Activated T-helper 1 cell treated with anti-CD3 and anti-CD28 coated beads, Interleukin-2, amount 50 U/mL, for 16 hours (primary cell): Measurements from ENCODE around the gene PKD1L1.
"Not testable (repeated sequence)": the region's sequence is repeated elsewhere in the genome, so short reads cannot be mapped to it uniquely, and the experiment has no call there.

Source experiments
- DNase-seq, 2 donors: peaks; one replicate each; pipeline ENCODE4 v3.0.0-alpha.2; 2020; ENCODE audit warnings: low read depth in 1 of 2, low spot score in 1 of 2

The PKD1L1 gene

DNA sequence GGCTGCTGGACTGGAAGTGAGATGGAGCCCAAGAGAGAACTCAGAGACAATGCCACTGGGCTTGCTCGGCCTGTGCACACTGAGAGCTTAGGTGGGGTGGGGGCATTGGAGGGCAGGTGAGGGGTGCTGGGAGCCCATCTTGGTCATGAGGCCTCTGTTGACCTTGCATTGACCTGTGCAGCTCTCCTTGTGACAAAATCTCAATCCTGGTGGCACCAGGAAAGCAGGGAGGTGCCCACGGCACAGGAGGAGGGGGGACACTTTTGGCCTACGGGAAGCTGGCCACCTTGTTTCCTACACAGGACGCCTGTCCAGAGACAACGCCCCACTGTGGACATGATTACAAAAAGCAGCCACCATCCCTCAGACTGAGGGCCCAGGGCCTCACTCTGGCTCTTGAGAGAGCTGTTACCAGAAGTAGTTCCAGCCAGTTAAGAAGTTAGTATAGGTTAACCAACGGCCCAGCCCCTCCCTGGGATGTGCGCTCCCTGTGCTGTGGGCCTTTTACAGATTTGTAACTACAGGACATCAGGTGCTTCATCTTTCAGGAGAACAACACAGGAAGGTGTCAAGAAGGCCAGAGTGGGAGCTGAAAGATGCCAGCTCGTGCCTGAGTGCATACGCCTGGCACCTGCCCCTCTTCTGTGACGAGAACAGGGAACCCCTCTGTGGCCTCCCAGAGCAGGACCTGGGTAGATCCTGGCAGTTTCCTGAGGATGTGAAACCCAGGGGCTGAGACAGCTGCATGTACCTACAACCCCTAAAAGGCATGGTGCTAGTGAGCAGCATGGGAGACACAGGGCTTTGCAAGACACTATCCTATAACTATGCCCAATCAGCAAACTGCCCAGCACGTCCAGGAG is 10.3 kb downstream of the PKD1L1 start:
- no peak for DNase-seq

DNA sequence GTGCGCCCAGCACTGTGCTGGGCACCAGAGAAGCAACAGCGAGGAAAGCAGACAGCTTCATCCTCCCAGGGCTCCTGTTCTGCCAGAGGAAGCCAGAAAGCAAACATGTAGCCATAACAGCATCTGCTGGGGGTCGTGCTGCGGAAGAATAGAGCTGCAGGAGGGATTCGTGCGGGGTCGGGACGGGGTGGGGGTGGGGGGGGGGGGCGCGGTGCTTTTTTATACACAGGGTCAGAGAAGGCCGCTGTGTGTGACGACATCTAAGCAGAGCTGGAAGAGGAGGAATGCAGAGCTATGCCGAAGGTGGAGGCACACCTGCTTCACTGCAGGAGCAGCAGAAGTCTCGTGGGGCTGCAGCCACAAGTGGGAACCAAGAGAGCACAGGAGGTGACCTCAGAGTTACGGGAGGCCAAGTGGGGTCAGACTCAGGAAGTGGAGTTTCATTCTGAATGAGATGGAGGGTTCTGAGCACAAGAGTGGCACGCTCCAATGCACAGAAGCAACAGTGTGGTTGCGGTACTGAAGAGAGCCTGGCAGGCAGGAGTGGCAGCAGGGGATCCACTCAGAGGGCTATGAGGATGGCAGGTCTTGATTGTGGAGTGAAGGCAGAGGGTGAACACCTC is 11.1 kb downstream of the PKD1L1 start:
- no peak for DNase-seq

DNA sequence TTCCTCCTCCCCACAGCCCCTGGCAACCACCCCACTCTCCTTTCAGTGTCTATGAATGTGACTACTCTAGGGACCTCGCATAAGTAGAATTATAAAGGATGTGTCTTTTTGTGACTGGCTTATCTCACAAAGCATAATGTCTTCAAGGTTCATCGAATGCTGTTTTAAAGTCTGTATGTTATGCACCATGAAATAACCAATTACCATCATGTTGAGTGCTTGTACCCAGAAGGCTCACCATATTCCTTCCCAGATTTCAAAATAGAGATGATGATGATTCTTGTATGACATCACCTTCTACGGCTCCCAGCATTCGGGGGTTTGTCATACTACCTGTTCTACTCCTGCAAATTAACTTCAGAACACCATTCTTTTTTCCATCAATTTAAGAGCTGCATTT is 11.9 kb downstream of the PKD1L1 start:
- no peak for DNase-seq

DNA sequence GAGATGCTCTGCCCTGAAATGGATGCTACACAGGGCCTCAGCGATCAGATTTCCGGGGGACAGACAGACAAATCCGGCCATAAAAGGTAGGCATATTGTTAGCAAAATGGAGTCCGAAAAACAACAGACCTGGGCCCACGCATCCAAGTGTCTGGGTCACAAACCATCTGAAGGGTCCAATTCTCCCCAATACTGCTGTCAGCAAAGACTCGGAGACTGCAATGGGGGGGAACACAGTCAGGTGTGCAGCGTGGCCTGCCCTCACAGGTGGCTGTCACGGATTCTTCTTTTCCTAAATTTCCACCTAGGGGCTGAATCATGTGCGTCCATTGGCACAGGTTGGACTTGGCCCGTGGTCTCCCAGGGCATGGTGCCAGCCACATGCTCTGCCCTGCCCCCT is 12.9 kb downstream of the PKD1L1 start:
- DNase-seq, result no peak

DNA sequence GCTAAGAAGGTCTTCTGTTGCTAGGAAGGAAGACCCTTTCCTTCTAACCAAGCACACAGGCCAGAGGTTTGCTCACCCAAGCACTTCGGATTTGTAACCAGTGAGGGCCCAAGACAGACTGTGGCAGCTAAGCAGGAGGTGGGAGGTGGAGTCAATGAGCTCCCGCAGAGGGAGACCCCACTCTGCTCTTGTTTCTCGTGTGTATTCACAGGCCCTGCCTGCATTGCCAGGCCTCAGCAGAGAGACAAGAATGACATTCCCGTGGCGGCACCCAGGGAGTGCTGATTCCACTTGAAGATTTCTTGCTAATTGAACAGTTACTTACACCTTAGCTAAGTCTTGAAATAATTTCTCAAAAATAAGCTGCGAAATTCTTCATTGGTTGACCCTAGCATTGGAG is 13.4 kb downstream of the PKD1L1 start:
- no peak for DNase-seq

DNA sequence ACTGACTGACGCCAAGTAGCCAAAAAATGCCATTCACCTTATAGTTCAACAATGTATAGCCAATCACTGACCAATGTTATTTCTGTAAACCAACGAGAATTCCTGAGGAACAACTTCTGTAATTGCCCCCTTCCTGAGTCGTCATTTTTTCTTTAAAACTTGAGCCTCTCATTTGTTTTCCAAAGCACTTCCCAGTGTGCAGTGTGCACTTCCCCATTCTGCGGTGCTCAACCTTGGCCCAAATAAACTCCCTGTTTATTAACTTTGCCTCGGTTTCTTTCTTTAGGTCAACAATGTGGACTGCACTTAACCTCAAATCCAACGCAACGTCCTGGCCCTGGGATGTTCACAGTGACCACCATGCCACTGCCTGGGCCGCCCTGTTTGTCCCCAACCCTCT is 15.1 kb downstream of the PKD1L1 start:
- DNase-seq, result no peak

DNA sequence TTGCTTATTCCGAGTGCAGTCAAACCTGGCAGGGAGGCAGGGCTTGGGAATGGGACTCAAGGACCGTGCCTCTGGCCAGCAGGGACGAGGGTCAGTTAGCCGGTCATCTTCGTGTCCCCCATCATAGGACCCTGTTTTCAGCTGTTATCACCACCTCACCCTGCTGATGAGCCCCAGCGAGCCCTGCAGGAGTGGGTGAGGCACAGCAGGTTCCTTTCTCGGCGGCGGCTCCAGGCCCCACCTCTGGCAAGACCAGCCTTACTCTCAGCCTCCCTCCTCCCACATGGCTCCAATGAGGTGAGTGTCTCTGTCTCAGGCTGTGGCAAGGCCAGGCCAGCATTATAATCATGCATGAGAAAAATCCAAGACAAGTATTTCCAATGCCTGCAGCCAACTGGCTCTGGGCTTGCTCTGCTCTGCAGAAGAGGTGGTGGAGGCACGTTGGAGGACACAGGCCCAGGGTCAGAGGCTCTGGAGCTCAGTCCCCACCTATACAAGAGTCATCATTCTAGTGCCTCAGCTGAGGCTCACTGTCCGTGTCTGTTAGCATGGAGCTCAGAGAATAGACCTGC is 15.7 kb downstream of the PKD1L1 start:
- no peak for DNase-seq

DNA sequence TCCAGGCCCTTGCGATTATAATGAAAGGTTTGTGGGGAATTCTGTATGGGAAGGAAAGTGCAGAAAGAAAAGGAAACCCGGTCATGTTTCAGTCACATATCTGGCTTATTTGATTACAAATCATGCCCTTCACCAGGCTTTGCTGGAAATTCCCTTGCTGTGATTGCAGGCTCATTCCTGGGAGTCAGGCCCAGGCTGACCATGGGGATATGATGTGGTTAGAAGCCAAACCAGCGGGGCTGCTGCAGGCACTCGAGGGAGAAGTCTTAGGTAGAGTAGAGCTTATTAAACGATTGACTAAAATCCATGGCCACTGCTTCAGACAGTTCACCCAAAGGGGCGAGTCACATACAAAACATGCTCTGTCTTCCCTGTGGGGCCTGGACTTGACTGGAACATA is 16.2 kb downstream of the PKD1L1 start:
- DNase-seq, result no peak

DNA sequence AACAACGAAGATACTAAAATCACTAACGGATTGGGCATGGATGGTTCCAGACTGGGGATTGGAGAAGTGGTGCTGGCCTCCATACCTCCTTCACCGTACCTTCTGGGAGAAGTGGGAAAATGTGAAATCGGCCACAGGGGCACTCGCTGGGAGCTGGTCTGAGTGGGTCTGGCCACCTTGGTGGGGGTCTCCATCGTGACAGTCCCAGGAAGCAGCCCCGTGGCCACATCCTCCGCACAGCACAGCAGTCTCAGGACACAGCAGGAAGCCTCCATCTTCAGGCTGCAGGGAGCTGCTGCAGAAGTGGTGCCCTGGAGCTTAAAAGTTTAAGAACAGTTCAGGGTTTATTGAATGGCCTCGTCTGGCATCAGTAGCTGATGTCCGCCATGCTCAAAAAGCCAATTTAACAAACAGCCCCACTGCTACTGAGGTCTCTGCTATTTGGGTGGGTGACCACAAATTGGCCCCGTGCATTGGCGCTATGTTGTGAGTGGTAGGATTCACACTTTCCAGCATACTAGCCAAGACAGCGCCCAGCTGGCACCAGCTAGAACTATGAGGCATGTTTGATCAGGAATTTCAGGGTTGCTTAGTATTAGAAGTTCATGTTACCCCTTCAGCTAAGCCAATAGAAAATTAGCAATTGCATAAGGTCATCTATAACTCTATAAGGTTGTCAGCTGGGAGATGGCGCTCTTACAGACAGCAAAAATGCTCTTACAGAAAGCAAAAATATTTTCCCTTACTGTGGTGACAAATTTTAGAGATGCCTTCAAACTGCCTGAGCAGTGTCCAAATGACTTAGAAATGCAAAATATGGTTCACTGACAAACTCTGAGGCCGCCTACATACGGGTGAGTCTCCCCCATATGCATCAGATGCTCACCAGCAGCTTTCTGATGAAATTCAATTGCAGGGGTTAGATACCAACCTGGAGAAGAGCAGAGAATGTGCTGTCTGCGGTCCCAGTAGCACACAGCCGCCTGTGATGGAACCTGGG is 17.0 kb downstream of the PKD1L1 start:
- DNase-seq, result no peak

DNA sequence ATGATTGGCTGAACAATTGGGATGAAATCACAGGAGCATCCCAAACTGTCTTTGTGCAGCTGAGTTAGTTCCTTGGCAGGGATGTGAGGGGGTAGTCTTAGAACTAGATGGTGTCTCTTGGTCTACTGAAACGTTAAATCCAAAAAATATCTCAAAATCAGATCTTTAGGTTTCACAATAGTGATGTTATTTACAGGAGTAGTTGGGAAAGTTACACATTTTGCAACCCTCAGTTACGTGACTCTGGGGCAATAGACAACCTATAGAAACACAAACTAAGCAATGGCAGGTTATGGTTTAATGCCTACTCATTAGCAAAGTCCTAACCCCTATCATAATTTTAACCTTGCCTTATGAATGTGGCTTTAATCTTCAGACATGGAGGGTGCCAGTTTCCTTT is 24.0 kb downstream of the PKD1L1 start:
- no peak for DNase-seq

DNA sequence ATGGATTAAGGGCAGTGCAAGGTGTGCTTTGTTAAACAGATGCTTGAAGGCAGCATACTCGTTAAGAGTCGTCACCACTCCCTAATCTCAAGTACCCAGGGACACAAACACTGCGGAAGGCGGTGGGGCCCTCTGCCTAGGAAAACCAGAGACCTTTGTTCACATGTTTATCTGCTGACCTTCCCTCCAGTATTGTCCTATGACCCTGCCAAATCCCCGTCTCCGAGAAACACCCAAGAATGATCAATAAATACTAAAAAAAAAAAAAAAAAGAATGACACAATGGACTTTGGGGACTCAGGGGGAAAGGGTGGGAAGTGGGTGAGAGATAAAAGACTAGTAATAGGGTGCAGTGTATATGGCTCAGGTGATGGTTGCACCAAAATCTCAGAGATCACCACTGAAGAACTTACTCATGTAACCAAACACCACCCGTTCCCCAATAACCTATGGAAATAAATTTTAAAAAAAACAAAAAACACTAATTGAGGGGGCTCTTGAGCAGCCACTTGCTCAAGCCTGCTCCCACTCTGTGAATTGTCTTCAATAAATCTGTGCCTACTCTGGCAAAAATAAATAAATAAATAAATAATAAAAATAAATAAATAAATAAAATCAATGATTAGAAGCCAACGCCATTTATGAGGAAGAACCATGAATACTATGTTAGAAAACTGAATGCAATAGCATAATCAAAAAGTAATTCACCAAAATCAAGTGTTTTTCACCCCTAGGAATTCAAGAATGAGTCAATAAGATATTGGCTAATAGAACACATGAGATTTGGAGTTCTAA is 25.0 kb downstream of the PKD1L1 start:
- DNase-seq, result not testable (repeated sequence)

DNA sequence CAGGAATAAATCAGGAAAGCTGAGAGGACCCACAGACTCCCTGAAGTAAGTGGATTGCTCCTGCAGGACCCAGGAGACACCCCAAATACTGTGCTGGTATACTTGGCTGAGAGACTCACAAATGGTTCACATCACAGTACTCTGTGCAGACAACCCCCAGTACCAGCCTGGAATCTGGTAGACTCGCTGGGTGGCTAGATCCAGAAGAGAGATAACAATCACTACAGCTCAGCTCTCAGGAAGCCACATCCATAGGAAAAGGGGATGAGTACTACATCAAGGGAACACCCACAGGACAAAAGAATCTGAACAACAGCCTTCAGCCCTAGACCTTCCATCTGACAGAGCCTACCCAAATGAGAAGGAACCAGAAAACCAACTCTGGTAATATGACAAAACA is 31.8 kb downstream of the PKD1L1 start:
- not testable (repeated sequence) for DNase-seq

DNA sequence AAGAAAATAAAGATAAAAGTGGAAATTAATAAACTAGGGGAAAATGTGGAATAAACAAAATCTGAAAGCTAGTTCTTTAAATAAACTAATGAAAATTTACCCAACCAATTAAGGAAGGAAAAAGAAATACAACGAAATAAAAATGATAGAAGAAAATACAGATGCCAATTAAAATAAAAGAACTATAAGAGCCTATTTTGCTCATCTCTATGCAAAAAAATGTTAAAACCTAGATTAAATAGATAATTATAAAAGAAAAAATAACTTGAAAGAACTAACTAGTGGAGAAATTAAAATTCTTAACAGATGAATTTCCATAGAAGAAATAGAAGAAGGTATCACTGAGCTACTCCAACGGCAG is 32.7 kb downstream of the PKD1L1 start:
- no peak for DNase-seq

DNA sequence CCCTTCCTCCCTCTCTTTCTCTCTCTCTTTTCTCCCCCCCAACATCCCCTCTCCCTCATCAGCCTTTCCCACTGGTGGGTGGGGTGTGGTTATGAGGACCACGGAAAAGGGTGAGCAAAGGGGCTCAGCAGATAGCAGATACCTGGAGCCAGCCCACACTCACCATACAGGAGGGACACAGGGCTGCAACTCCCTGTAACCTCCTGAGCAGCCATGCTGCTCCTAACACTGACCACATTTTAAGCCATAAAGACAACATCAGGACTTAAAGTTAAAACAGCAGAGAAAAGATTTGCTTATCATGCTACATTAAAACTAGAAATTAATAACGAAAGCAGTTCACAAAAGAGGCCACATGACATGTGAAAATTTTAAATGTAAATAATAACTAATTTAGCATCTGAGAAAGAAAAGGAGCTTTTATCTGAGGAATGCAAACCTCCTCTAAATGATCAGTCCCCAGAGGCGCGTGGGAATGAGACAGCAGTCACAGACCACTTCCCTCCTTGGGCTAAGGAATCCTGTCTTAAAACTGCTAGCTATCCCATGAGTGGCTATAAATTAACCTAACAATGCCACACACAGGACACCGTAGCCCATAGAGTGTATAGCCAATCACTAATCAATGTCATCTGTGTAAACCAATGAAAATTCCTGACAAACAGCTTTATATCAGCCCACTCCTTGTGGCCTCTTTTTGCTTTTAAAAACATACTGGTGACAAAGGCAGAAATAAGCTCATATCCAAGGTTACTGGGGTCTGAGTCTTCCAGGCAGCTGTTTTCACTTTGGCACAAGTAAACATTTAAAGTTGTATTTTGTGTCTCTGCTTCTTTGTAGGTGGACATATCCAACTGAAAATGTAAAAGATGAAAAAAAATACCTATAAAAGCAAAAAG is 33.3 kb downstream of the PKD1L1 start:
- DNase-seq, result no peak

DNA sequence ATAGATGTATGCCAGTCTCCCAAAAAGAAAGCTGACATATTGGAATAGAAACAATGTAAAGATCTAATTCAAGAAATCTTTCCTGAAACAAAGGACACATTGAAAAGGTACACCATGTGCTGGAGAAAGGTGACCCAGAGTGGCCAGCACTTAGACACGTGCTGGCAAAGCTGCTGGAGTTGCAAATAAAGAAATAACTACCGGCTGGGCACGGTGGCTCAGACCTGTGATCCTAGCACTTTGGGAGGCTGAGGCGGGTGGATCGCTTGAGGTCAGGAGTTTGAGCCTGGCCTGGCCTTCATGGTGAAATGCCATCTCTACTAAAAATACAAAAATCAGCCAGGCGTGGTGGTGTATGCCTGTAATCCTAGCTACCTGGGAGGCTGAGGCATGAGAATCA is 35.9 kb downstream of the PKD1L1 start:
- DNase-seq, result no peak

DNA sequence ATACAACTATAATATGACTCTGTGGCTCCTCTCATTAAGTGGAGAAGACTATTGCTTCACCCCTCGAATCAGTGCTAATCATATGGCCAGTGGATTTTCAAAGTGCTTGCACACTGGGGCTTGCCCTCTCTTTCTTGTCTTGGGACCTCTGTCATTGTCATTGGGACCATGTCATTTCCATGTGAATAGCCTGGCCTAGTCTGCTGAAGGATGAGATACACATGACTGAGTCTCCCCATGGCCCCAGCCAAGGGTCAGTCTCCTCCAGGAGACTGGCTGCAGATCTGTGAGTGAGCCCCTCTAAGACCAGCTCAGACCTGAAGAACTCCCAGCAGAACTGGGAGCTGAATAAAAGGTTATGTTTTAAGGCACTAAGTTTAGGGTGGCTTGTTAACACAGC is 39.5 kb downstream of the PKD1L1 start:
- no peak for DNase-seq

DNA sequence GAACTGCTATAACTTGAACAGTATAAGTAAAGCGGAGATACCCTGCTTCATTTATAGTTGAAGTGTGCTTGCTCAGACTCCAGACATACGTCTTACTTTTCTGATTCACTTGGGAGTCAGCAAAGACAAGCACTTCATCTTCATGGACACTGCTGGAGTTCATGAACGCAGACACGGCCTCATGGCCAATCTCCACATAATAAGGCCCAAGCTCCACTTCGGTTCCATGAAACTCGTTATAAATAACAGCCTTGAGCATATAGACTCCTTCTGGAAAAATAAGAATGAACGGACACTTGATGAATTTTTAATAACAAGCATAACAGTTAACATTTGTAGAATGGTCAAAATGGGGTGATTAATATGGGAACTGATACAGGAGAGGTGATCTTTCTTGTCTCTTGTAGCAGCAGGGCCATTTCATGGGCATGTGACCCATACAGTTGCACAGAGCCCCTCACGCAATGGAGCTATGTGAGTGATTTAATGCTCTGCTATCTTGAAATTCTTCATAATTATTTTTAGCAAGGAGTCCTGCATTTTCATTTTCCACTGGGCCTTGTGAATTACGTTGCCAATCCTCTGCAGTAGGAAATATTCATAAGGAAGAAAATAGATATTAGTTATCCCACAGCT is 40.2 kb downstream of the PKD1L1 start:
- no peak for DNase-seq

DNA sequence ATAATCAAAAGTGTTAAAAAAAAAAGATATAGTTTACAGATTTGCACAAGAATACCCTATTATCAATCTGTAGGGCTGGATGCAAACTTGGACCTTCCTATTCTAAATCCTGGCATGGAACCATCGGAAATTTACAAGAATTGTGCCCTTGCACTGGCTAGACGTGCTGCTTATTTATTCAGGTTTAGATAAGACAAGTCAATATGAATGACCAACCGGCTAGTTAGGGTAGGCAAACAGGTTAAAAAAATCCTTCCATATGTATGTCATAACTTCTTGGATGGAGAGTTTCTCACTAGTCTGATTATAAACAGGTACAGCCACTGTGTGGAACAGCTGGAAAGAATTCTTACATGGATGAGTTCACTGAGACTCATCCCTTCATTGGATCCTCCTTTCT is 41.4 kb downstream of the PKD1L1 start:
- DNase-seq, result no peak
